PFSK-1 (cell line): ENCODE data around the gene ASB16.

ENCODE experiments used
- POLR2AphosphoS5 ChIP-seq: IDR thresholded peaks from 2 replicates; pipeline ENCODE4 v1.6.1; 2012; ENCODE audit warnings: low read depth, mild to moderate bottlenecking, control low read depth, low read length, moderate library complexity
- REST ChIP-seq, 2 experiments: IDR thresholded peaks; 2 replicates each; pipeline versions ENCODE4 v1.6.1 to v1.8.0; 2011 to 2012; ENCODE audit warnings: low read depth in 2 of 2, low read length in 2 of 2, control low read depth in 1 of 2, inconsistent platforms in 1 of 2, mild to moderate bottlenecking in 1 of 2, moderate library complexity in 1 of 2; ENCODE audit not compliant: insufficient read depth in 1 of 2
- TAF1 ChIP-seq: IDR thresholded peaks from 2 replicates; pipeline ENCODE4 v1.6.1; 2012; ENCODE audit warnings: low read length, control low read depth, borderline replicate concordance; ENCODE audit not compliant: insufficient read depth

- TF ChIP-seq POLR2AphosphoS5: no peak
- TF ChIP-seq TAF1: no peak
- no peak for TF ChIP-seq REST (IDR thresholded peaks at IDR 0.05; ENCODE audit: insufficient read depth in 1 of 2, low read depth in 2 of 2, low read length in 2 of 2)
These were observed 20.7 kb upstream of the ASB16 start for GRCh38 chr17:44149750-44150329.
